ENCODE data around the gene TPRN.

TPRN gene

GRCh38 chr9:137205126-137206069 lies 4.9 kb upstream of the TPRN start, which contains the start of the genes NDOR1 and TMEM203:
NDOR1 (plus strand) TSS chr9:137205700; CDS start chr9:137205778, 78 bp downstream.
TMEM203 (minus strand) TSS chr9:137205648; CDS start chr9:137205414, 234 bp downstream.
- DNase-seq = peak; percentile 93

DNA sequence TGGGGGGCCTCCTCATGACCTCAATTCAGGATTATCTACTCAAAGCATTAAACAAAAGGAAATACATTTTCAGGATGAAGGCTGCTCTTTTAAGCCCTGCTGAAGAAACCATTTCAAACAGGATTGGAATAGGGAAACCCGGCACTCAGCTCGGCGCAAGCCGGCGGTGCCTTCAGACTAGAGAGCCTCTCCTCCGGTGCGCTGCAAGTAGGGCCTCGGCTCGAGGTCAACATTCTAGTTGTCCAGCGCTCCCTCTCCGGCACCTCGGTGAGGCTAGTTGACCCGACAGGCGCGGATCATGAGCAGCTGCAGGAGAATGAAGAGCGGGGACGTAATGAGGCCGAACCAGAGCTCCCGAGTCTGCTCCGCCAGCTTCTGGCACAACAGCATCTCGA lies 4.2 kb upstream of the TPRN start:
- no peak for DNase-seq

DNA sequence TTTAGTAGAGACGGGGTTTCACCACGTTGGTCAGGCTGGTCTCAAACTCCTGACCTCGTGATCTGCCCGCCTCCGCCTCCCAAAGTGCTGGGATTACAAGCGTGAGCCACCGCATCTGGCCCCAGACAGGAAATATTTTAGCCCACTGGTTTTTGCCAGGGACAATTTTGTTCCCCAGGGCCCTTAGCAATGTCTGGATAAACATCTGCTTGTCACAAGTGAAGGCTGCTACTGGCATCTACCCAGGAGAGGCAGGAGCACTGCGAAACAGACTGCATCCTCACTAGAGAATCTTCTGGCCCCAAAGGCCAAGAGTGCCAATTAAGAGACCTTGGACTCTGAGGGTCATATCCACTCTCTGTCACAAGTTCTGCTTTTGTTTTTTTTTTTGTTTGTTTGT lies 2.4 kb upstream of the TPRN start:
- no peak for DNase-seq

DNA sequence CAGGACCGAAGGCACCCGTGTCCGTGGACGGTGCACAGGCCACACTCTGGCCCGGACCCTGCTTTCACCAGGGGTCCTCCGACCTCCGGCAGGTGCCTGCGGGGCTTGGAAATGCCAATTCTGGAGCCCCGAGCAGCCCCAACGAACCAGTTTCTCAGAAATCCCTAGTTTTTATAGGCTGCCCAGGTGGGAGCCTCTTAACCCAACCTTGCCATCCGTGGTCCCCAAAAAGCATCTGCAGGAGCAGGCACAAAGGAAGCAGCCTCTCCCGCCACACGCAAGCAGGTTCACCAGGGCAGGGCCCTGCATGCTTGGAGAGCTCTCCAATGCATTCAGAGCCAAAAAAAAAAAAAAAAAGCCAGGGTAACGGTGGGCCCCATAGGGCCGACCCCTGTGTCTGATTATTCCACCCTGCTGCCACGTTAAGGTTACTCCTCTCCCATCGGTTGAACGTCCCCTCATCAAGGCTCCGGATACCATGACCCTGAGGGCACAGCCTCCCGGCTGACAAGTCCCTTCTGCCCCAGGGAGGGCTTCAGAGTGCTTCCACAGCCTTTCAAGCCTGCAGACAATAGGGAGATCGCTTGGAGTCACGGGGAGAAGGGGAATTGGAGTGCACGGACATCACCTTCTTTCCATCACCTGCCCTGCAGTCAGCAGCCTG lies 796 bp upstream of the TPRN start:
- no peak for DNase-seq

DNA sequence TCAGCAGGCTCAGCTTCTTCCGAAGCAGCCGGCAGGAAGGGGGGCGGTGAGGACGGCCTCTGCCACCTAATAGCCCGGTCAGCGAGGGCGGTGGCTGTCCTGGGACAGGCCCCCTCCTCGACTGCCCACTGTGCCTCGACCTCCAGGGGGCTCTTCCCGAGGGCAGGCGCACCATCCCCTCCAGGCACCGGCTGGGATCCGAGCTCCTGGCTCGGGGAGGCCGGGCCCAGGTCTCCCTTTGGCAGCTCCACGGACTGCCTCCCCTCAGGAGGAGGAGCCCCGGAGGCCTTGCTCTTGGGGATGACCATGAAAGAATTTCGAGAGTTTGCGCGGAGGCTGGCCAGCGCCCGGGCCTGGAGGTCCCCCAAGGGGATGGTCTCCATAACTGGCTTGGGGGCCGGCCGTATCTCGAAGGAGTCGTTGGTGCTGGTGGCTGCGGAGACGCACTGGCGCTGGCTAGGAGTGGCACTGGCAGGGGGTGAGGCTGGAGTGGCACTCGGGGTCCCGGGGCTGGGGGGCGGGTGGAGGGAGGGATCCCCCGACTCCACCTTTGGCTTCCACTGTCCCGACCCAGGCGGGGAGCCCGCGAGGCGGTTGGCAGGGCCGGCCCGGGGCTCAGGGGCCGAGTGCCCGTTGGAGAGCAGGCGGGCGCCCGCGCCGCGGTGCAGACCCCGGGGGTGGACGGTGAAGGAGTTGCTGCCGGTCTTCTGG lies 975 bp downstream of the TPRN start:
- DNase-seq = no peak

GRCh38 chr9:137198902-137199283 lies 1.6 kb downstream of the TPRN start:
- DNase-seq = no peak

GRCh38 chr9:137198051-137198901 lies 2.3 kb downstream of the TPRN start:
- no peak for DNase-seq

DNA sequence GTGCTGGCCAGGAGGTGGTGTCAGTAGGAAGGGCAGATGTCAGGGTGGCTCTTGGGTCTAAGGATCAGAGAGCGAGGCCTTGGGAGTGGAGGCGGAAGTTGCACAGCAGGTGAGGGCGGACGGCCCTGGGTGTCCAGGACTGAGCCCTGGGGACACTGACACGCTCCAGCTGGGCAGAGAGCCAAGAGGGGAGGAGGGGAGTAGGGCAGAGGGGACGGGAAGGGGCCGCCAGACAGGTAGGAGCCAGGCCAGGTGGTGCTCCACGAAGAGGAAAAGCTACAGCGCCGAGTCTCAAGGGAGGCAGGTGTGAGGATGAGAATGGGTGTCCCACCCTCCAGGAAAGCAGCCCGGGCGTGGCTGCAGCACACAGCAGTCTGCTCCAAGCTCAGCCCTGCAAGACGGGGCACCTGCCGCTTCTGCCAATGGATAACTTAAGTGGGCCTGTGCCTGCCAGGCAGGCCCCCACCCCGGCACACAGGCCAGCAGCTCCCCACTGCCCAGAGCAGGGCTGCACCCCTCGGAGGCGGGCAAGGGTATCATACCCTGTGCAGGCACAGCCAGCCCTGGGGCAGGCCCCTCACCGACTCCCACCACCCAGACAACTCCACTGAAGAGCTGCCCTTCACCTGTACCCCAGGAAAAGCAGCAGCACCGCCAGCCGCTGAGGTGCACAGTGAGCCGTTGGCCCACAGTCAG lies 4.9 kb downstream of the TPRN start:
- no peak for DNase-seq

DNA sequence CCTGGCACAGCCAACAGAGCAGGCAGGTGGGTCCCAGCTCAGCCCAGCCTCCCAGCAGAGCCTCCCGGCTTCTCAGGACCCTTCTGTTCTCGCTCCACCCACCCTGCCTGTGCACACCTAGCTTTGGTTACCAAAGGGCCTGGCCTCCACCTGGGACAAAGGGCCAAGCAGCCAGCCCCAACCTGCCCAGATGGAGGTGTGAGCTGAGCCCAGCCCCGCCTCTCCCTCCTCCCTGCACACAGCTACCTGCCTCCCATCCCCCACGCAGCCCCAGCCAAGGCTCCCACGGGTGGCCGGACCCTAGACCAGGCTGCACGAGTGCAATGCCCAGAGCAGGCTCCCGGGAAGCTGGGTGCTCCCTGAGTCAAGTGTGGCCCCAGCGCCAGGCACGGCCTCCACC lies 5.6 kb downstream of the TPRN start:
- DNase-seq = no peak

DNA sequence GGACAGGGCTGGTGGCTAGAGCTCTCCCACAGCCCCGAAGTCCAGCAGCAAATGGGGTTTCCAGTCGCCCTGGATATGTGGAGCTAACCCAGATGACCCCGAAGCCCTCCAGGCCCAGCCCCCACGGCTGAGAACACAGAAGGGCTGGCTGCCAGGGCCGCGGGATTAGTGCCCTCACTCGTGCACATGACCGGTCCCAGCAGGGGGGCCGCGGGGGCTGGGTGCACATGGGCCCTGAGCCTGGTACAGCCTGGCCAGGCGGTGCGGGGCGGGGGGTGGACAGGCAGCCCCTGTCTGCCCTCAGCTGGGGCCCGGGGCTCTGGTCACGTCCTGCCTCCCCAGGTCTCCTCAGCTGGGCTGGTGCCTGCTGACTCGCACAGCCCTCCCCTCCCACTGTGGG lies 6.2 kb downstream of the TPRN start:
- DNase-seq = no peak

DNA sequence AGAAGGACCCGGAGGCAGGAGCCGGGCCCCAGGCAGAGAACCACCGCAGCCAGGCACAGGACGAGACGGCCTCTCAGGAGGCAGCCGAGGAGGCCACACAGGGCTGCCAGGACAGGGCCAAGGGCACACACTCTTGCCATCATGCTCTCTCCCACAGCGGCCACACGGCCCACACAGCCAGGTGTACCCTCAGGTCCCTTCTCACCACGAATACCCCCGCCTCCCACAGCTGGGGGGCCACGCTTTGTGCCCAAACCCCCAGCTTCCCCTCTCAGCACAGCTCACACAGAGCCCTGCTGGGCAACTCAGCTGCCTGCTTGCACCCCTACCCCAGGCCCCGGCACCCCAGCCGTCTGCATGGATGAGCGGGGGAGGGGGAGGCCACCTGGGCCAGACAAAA lies 6.8 kb downstream of the TPRN start:
- no peak for DNase-seq

- no peak for DNase-seq
Observed at GRCh38 chr9:137192859-137193258, 7.7 kb downstream of the TPRN start.

DNA sequence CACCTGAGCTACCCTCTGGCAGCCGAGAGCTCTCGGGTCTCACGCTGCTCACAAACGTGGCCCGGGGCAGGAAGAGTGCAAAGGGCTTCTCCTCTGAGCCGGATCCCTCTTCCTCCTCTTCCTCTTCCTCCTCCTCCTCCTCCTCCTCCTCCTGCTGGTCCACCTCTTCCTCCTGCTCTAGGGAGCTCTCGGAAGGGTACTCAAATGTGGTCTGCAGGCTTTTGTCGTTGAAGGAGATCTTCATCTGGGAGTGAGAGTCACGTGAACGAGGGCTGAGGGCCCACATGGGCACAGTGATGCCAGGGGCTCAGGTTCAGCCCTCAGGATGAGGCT lies 8.1 kb downstream of the TPRN start:
- no peak for DNase-seq

DNA sequence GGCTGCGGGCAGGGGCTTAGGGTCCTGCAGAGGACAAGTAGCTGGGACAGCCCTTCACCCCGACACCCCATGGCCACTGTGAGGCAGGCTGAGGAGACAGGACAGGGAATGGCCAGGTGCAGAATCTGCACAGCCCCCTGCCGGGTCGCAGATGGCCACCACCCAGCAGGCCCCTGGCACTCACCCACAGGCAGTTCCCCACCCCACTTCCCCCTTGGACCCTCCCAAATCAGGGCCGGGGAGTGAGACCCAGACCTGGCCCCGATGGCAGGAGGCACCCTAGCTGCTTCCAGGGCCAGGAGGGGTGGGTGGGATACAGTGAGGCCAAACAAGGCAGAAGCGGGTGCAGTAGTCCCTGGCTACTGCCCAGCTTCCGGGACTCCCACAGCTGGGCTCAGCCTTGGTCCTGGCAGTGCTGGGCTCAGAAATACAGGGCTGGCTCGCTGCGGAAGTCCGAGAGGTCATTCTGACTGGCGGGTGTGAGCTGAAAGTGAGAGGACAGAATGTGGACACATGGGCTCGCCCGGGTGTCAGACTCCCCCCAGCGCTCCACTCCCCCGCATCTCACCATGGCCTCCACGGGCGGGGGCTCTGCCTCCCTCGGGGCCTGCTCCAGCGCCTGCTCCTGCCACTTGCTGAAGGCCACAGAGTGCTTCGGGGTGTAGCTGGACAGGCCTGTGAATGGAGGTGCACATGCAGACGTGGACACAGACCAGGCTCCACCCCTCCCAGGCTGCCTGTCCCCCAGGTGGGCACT lies 8.7 kb downstream of the TPRN start:
- no peak for DNase-seq

- DNase-seq = no peak
Observed at GRCh38 chr9:137191245-137191644, 9.3 kb downstream of the TPRN start.

- no peak for DNase-seq
Observed at GRCh38 chr9:137190315-137190856, 10.2 kb downstream of the TPRN start.

GRCh38 chr9:137189297-137190295 lies 10.9 kb downstream of the TPRN start:
- no peak for DNase-seq

DNA sequence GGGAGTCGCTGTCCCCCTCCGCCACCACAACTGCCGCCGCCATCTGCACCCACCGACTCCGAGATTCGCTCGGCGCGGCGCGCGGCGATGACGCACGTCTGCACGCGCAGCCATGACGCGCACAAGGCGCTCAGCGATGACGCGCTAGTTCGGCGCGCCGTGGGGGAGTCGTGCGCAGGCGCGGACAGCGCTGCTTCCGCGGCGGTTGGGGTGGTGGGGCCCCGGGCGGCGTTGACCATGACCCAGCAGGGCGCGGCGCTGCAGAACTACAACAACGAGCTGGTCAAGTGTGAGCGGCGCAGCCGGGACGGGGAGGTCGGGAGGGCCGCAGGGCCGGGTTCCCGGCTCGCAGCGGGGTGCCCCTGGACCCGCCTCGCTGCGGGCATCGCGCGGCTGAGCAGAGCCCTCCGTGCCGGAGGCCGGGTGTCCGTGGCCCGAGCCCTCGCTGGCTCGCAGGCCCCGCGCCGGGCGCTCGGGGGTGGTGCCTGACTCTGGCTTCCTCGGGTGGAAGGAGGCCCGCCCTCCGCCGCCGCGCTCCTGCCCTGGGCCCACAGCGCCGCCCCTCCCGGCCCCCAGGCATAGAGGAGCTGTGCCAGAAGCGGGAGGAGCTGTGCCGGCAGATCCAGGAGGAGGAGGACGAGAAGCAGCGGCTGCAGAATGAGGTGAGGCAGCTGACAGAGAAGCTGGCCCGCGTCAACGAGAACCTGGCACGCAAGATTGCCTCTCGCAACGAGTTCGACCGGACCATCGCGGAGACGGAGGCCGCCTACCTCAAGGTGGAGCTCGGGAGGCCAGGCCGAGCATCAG lies 11.8 kb downstream of the TPRN start, which contains the start of the genes ANAPC2 and SSNA1:
Gene ANAPC2, minus strand, starts transcription at position 71 of the 807 bp plus-strand sequence. Its CDS starts 28 bp downstream, at position 43.
Gene SSNA1, plus strand, starts transcription at position 187 of the 807 bp plus-strand sequence. Its CDS starts 51 bp downstream, at position 238.
- peak; percentile 90 for DNase-seq

Data from stimulated activated CD4-positive, alpha-beta T cell treated with anti-CD3 and anti-CD28 coated beads, Interleukin-1b, Interleukin-23, amount 100 ng/mL, for 48 hours (primary cell).